HUDEP-2 (cell line): ENCODE results near the gene SPOCD1.

Experiments used
- DNase-seq, 76 experiments: peaks; one replicate each; lab custom pipeline; 2025; ENCODE audit not compliant: unreplicated experiment in 76 of 76; lab: John Stamatoyannopoulos, UW

Gene SPOCD1

GRCh38 chr1:31745946-31746670 is 69.7 kb downstream of the SPOCD1 start:
- DNase-seq, result no peak

- peak in 55 of 76 experiments; percentile 7 to 73 (median 35) for DNase-seq
Measured at GRCh38 chr1:31745096-31745945, 70.5 kb downstream of the SPOCD1 start.

GRCh38 chr1:31744165-31744888 is 71.5 kb downstream of the SPOCD1 start:
- DNase-seq, result no peak

- DNase-seq, result no peak
Measured at GRCh38 chr1:31742462-31743212, 73.2 kb downstream of the SPOCD1 start.
